HL-60/S4 (cell line): ENCODE results near the gene LY6G6D.

Source experiments
- in situ Hi-C: fragments of 300-500 bp; cut with MboI; formaldehyde crosslinking; loops from 2 replicates; pipeline ENCODE4 v1.14.3; 2022; ENCODE audit warnings: low sequenced_read_pairs

The LY6G6D gene

GRCh38 chr6:31717499-31718222 is 2.5 kb downstream of the LY6G6D start:
- in situ Hi-C loops: no loop called here

- in situ Hi-C loops: no loop called here
Measured at GRCh38 chr6:31718265-31718664, 3.1 kb downstream of the LY6G6D start.

- in situ Hi-C loops: no loop called here
Measured at GRCh38 chr6:31719001-31719400, 3.9 kb downstream of the LY6G6D start.

- in situ Hi-C loops: no loop called here
Measured at GRCh38 chr6:31720196-31720770, 5.1 kb downstream of the LY6G6D start.

GRCh38 chr6:31721351-31722020 is 6.3 kb downstream of the LY6G6D start, which contains the start of gene LY6G6C:
TSS of gene LY6G6C (minus strand) at chr6:31721746. CDS start at chr6:31721679, 67 bp downstream.
- in situ Hi-C loops: no loop called here

GRCh38 chr6:31722173-31722572 is 7.0 kb downstream of the LY6G6D start:
- in situ Hi-C loops: no loop called here

GRCh38 chr6:31723245-31723979 is 8.3 kb downstream of the LY6G6D start, which contains the start of gene MPIG6B:
TSS of gene MPIG6B (plus strand) at chr6:31723373. CDS start at chr6:31723384, 11 bp downstream.
- in situ Hi-C loops: no loop called here

GRCh38 chr6:31723980-31724691 is 9.0 kb downstream of the LY6G6D start:
- in situ Hi-C loops: no loop called here

GRCh38 chr6:31725502-31726350 is 10.6 kb downstream of the LY6G6D start:
- in situ Hi-C loops: no loop called here

- in situ Hi-C loops: no loop called here
Measured at GRCh38 chr6:31727034-31727716, 12.0 kb downstream of the LY6G6D start.

- in situ Hi-C loops: no loop called here
Measured at GRCh38 chr6:31727717-31728671, 12.8 kb downstream of the LY6G6D start.

- in situ Hi-C loops: no loop called here
Measured at GRCh38 chr6:31728767-31729514, 13.8 kb downstream of the LY6G6D start, which contains the start of gene DDAH2. TSS of gene DDAH2 (minus strand) at chr6:31729299. CDS start at chr6:31729161, 138 bp downstream.

GRCh38 chr6:31729515-31729978 is 14.4 kb downstream of the LY6G6D start:
- in situ Hi-C loops: no loop called here

GRCh38 chr6:31729979-31730630 is 15.0 kb downstream of the LY6G6D start:
- in situ Hi-C loops: no loop called here

GRCh38 chr6:31730631-31731086 is 15.5 kb downstream of the LY6G6D start:
- in situ Hi-C loops: no loop called here

- in situ Hi-C loops: no loop called here
Measured at GRCh38 chr6:31732029-31732428, 16.9 kb downstream of the LY6G6D start.
